IMR-90 (cell line): ENCODE data around the gene NXPH1.

Experiments used
- CEBPB ChIP-seq: IDR thresholded peaks from 2 replicates; pipeline ENCODE4 v1.6.1; 2012; ENCODE audit warnings: low read depth, low read length, improper control_type of control experiment
- CTCF ChIP-seq: conservative IDR thresholded peaks from 2 replicates; pipeline ENCODE4 v1.5.1; 2012; ENCODE audit warnings: mild to moderate bottlenecking, low read depth, low read length, improper control_type of control experiment
- ELK1 ChIP-seq: fragments of 150-350 bp; IDR thresholded peaks from 2 replicates; pipeline ENCODE4 v1.6.1; 2016; ENCODE audit warnings: low read depth, mild to moderate bottlenecking, low read length, moderate library complexity, borderline replicate concordance
- MAFK ChIP-seq: IDR thresholded peaks from 2 replicates; pipeline ENCODE4 v1.6.1; 2012; ENCODE audit warnings: low read depth, low read length, improper control_type of control experiment
- MAZ ChIP-seq: IDR thresholded peaks from 2 replicates; pipeline ENCODE4 v1.6.1; 2012; ENCODE audit warnings: low read depth, mild to moderate bottlenecking, low read length, improper control_type of control experiment, moderate library complexity, borderline replicate concordance
- MXI1 ChIP-seq: IDR thresholded peaks from 2 replicates; pipeline ENCODE4 v1.6.1; 2012; ENCODE audit warnings: low read depth, mild to moderate bottlenecking, low read length, moderate library complexity, borderline replicate concordance
- POLR2A ChIP-seq: IDR thresholded peaks from 2 replicates; pipeline ENCODE4 v1.6.1; 2012; ENCODE audit warnings: mild to moderate bottlenecking, low read depth, low read length
- RAD21 ChIP-seq: IDR thresholded peaks from 2 replicates; pipeline ENCODE4 v1.6.1; 2012; ENCODE audit warnings: low read length, improper control_type of control experiment
- RCOR1 ChIP-seq: IDR thresholded peaks from 2 replicates; pipeline ENCODE4 v1.6.1; 2012; ENCODE audit warnings: mild to moderate bottlenecking, low read length, improper control_type of control experiment; ENCODE audit not compliant: insufficient replicate concordance
- SMC3 ChIP-seq: fragments of 150-350 bp; IDR thresholded peaks from 2 replicates; pipeline ENCODE4 v1.6.1; 2016; ENCODE audit warnings: low read depth, mild to moderate bottlenecking, antibody characterized with exemption, low read length, moderate library complexity
- USF2 ChIP-seq: fragments of 150-350 bp; IDR thresholded peaks from 2 replicates; pipeline ENCODE4 v1.6.1; 2017; ENCODE audit warnings: mild to moderate bottlenecking, antibody characterized with exemption, low read length, low read depth

DNA sequence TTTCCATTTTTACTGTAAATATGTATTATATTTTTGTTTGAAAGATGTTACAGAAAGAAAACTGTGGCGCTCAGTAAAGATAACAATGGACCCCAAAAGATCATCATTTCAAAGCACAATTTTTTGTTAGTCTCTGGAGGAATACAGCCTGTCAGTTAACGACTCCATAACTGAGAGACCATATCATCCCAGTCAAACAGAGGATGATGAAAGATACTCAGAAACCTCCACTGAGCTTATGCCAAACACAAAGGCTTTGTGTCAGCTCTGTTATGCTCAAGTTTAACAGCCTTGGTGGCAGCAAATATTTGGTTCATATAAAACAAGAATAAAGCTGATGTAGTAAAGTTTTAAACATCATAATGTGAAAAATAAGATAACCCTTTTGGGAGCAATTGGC is 345.1 kb downstream of the NXPH1 start:
- TF ChIP-seq USF2 (no peak), CTCF (no peak), POLR2A (no peak), RAD21 (no peak), MAZ (no peak), CEBPB (no peak), ELK1 (no peak), SMC3 (no peak), MXI1 (no peak), RCOR1 (no peak), MAFK (no peak)
